UCSD-AML1 (cell line): ENCODE data around the gene SLCO3A1.
"Not testable (repeated sequence)": the region's sequence is repeated elsewhere in the genome, so short reads cannot be mapped to it uniquely, and the experiment has no call there.

Experiments used
- DNase-seq: peaks from one replicate; lab custom pipeline; 2025; ENCODE audit not compliant: unreplicated experiment; lab: John Stamatoyannopoulos, UW

SLCO3A1 gene

GRCh38 chr15:92029767-92030166 is 176.3 kb downstream of the SLCO3A1 start:
- no peak for DNase-seq

DNA sequence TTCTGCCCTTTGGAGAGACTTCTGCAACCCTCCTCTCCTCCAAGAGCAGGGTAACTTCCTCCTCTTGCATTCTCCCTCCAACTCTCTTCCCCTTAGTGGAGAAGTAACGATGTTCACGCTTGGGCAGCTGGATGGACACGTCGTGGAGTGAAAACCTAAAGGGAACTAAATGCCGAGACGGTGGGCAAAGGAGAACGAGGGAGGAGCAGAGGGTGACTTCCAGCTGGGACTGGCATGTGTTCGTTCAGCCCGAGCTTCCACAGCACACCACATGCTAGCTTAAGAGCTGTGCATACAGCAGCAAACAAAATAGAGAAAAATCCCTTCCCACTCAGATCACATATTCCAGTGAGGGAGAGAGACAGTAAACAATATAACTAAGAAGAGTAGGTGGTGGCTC is 179.8 kb downstream of the SLCO3A1 start:
- DNase-seq = no peak

- DNase-seq = no peak
These were observed 180.2 kb downstream of the SLCO3A1 start for GRCh38 chr15:92033723-92034122.

- DNase-seq = no peak
These were observed 180.7 kb downstream of the SLCO3A1 start for GRCh38 chr15:92034227-92034626.

DNA sequence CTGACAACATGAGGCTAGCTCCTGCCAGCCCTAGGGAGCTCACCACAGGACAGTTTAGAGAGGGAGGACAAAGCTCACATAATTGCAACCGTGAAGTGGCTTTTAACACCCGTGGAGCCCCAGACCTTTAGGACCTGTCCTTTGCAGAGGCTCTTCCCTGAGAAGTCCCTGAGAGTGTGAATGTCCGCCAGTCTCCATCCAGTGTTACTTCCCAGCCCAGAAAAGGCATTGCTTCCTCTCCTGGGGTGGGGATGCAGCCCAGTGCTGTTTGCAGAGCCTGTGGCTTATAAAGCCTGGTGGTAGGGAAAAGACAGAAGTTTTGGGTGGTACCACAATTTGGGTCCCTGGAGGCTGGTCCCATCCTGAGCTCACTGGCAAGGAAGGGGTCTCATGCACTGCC is 182.0 kb downstream of the SLCO3A1 start:
- DNase-seq = no peak

GRCh38 chr15:92035961-92036360 is 182.5 kb downstream of the SLCO3A1 start:
- no peak for DNase-seq

DNA sequence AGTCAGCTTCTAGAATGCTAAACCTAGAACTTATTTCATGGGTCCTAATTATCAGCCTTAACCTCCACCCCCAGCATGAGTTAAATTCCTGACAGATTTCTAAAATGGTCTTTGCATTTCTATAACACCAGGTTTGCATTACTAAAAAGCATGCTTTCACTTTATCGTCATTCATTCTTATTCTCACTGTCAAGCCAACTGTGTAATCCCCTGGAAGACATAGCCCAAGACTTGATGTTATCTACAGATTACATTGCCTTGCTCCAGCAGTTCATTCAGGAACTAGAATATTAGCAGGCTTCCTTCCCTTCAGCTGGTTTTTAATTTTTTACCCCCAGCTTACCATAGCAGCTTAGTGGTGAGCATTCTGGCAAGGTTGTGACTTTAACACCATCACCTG is 184.0 kb downstream of the SLCO3A1 start:
- no peak for DNase-seq

GRCh38 chr15:92040350-92040749 is 186.8 kb downstream of the SLCO3A1 start:
- no peak for DNase-seq

- DNase-seq = no peak
These were observed 187.9 kb downstream of the SLCO3A1 start for GRCh38 chr15:92041371-92041770.

- no peak for DNase-seq
These were observed 189.8 kb downstream of the SLCO3A1 start for GRCh38 chr15:92043283-92043682.

- no peak for DNase-seq
These were observed 190.8 kb downstream of the SLCO3A1 start for GRCh38 chr15:92044203-92044909.

GRCh38 chr15:92047900-92048299 is 194.4 kb downstream of the SLCO3A1 start:
- DNase-seq = no peak

DNA sequence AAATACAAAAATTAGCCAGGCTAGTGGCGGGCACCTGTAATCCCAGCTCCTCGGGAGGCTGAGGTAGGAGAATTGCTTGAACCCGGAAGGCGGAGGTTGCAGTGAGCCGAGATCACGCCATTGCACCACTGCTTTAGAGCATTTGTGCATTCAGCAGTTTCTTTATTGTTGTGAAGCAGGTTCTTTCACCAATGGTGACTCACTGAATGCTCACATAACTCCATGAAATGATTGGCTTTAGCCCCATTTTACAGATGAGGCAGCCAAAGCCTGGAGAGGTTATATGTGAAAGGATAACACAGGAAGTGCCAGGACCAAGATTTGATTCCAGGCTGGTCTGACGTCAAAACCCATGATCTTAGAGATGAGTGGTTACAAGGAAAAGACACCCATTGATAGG is 195.2 kb downstream of the SLCO3A1 start:
- no peak for DNase-seq

GRCh38 chr15:92049290-92049989 is 195.9 kb downstream of the SLCO3A1 start:
- no peak for DNase-seq

DNA sequence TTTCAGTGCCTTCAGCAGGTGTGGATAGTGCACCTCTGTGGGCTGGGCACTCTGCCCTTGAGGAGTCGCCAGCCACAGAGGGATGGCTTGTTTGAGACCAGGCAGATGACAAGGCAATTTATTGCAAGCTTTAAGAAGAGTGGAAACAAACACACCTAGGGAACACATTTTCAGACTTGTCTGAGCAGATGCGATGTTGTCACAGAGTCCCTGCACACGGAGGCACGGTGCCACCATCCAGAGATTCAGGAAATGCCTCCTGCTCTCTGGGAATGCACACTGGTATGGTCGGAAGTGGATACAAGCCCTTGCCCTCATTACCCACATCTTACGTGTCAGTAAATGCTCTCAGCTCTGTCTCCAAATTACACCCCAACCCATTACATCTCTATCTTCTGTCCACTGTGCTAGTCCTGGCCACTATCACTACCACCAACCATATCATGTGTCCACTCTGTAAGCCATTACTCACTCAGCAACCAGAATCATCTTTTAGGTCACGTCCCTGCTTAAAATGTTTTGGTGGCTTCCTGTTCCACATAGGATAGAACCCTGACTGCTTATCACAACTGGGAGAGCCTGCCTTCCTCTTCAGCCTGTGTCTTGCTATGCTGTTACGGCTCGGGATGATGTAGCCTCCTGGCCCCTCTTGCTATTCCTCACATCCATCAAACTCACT is 196.9 kb downstream of the SLCO3A1 start:
- DNase-seq = no peak

DNA sequence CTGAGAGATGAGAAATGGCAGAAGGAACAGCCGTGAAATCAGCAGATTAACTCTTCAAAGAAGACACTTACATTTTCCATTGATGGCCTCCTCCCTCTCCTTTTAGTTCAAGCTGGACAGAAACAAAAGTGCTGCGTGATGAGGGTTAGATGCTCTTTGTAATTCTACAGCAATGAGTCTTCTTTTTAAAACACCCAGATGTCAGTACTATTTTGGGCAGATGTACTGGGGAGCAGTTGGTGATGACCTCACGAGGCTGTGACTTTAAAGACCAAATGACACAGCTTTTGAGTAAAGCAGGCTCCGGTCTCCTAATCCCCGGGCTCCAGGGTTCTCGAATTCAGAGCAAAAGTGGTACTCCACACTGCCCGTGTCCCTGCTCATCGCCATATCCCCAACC is 198.2 kb downstream of the SLCO3A1 start:
- no peak for DNase-seq

GRCh38 chr15:92053753-92054316 is 200.3 kb downstream of the SLCO3A1 start:
- DNase-seq = no peak

- DNase-seq = no peak
These were observed 203.4 kb downstream of the SLCO3A1 start for GRCh38 chr15:92056875-92057274.

DNA sequence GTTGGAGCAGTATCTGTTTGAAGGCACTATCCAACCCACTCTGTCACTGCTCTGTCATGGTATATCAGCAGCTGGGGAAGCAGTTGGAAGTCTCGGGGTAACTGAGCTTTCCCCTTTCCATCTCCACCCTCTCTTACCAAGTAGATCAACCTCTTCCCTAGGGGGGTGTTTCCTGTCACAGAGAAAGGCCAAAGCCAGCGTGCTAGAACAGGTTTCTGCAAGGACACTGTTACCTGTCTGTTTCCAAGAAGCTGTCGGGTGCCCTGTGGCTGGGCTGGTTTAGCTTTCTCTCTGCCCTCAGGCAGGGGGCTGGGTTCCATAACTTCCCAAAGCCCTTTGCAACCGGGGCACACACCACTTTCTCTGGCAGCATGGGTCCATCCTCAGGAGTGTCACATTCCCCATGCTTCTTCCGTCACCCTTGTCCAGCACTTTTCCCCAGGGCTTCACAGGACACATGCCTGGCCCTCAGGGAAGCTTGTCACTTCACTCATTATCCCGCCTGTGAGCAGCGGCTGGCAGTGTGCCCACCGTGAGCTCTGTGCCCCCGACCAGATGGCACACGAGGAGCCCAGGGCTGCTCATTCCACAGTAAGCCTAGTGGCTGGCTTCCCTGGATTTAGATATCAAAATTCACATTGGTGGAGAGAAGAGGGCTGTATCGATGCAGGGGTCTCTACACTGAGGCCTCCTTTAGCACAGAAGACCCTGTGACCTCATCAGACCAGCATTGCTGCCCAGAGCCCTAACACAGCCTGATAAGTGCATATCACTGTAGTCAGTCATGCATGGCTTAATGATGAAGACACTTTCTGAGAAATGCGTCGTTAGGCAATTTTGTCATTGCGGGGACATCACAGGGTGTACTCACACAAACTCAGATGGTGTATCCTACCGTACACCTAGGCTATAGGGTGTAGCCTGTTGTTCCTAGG is 205.8 kb downstream of the SLCO3A1 start:
- no peak for DNase-seq

DNA sequence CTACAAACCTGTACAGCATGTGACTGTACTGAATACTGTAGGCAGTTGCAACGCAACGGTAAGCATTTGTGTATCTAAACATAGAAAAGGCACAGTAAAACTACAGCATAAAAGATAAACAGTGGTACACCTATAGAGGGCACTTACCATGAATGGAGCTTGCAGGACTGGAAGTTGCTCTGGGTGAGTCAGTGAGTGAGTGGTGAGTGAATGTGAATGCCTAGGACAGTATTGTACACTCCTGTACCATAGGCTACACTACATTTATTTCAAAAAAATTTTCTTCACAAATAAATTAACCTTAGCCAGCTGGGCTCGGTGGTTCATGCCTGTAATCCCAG is 206.4 kb downstream of the SLCO3A1 start:
- DNase-seq = not testable (repeated sequence)
